ENCODE measurements around the gene EPN2. TPM values are rescaled to one million over a fixed set of nuclear protein-coding genes. Genes with fewer than 3 reads are reported as not detected.
A peak's percentile ranks its signal among the peaks of the same experiment; 100 is the strongest.

EPN2 gene
- polyA plus RNA-seq, 3 donors = 8.7 to 27.0 (median 14.2) TPM

- 69 to 88% (median 85%) methylated on average over 14 of the region's 14 CpGs for WGBS, 3 donors
- H3K27ac ChIP-seq (ENCODE audit: low read depth, low read length) = no peak overlapping the region
These were observed 127.7 kb downstream of the EPN2 start for GRCh38 chr17:19364699-19365498.

GRCh38 chr17:19365499-19365817 lies 128.3 kb downstream of the EPN2 start:
- no peak overlapping the region for H3K27ac ChIP-seq (ENCODE audit: low read depth, low read length)
- 83 to 91% (median 90%) methylated on average over 4 of the region's 4 CpGs for WGBS, 3 donors

- H3K27ac ChIP-seq (ENCODE audit: low read depth, low read length) = no peak overlapping the region
- 89 to 95% (median 91%) methylated on average over 9 of the region's 9 CpGs for WGBS, 3 donors
These were observed 128.9 kb downstream of the EPN2 start for GRCh38 chr17:19365833-19366636.

- no peak overlapping the region for H3K27ac ChIP-seq (ENCODE audit: low read depth, low read length)
- WGBS, 3 donors = 88 to 92% (median 90%) methylated on average over 5 of the region's 5 CpGs
These were observed 129.4 kb downstream of the EPN2 start for GRCh38 chr17:19366637-19366972.

- 87 to 95% (median 90%) methylated on average over 4 of the region's 4 CpGs for WGBS, 3 donors
- no peak overlapping the region for H3K27ac ChIP-seq (ENCODE audit: low read depth, low read length)
These were observed 131.1 kb downstream of the EPN2 start for GRCh38 chr17:19368229-19368628.

- no peak overlapping the region for H3K27ac ChIP-seq (ENCODE audit: low read depth, low read length)
- 85 to 90% (median 88%) methylated on average over 16 of the region's 16 CpGs for WGBS, 3 donors
These were observed 132.1 kb downstream of the EPN2 start for GRCh38 chr17:19369107-19369778.

- H3K27ac ChIP-seq (ENCODE audit: low read depth, low read length) = no peak overlapping the region
- WGBS, 3 donors = 62 to 82% (median 62%) methylated on average over 12 of the region's 12 CpGs
These were observed 132.8 kb downstream of the EPN2 start for GRCh38 chr17:19369846-19370492.

- no peak overlapping the region for H3K27ac ChIP-seq (ENCODE audit: low read depth, low read length)
- WGBS, 3 donors = 29 to 72% (median 34%) methylated on average over 7 of the region's 7 CpGs
These were observed 133.4 kb downstream of the EPN2 start for GRCh38 chr17:19370493-19370960.

GRCh38 chr17:19371259-19372010 lies 134.3 kb downstream of the EPN2 start:
- WGBS, 3 donors = 77 to 88% (median 79%) methylated on average over 7 of the region's 7 CpGs
- H3K27ac ChIP-seq (ENCODE audit: low read depth, low read length) = no peak overlapping the region

- whole genome bisulfite sequencing, 3 donors = 73 to 87% (median 77%) methylated on average over 9 of the region's 9 CpGs
- no peak overlapping the region for H3K27ac ChIP-seq (ENCODE audit: low read depth, low read length)
These were observed 134.8 kb downstream of the EPN2 start for GRCh38 chr17:19372011-19372370.

- no peak overlapping the region for H3K27ac ChIP-seq (ENCODE audit: low read depth, low read length)
These were observed 135.3 kb downstream of the EPN2 start for GRCh38 chr17:19372439-19372838.

GRCh38 chr17:19372866-19373504 lies 135.8 kb downstream of the EPN2 start:
- 77 to 83% (median 79%) methylated on average over 8 of the region's 8 CpGs for WGBS, 3 donors
- H3K27ac ChIP-seq (ENCODE audit: low read depth, low read length) = no peak overlapping the region

More at GRCh38 chr17:19372439-19372838, 135.3 kb downstream of the EPN2 start:
- 71 to 86% (median 81%) methylated on average over 12 of the region's 12 CpGs for WGBS, 3 donors

GRCh38 chr17:19374136-19374535 lies 137.0 kb downstream of the EPN2 start:
- 84 to 92% (median 87%) methylated on average over 5 of the region's 5 CpGs for WGBS, 3 donors
- no peak overlapping the region for H3K27ac ChIP-seq (ENCODE audit: low read depth, low read length)

- 85 to 88% (median 86%) methylated on average over 1 of the region's 1 CpG for WGBS, 3 donors
- H3K27ac ChIP-seq (ENCODE audit: low read depth, low read length) = no peak overlapping the region
These were observed 138.6 kb downstream of the EPN2 start for GRCh38 chr17:19375732-19376131.

- WGBS, 3 donors = 19 to 62% (median 49%) methylated on average over 2 of the region's 2 CpGs
- H3K27ac ChIP-seq (ENCODE audit: low read depth, low read length) = no peak overlapping the region
These were observed 139.6 kb downstream of the EPN2 start for GRCh38 chr17:19376811-19377210.

GRCh38 chr17:19377602-19378415 lies 140.6 kb downstream of the EPN2 start:
- H3K27ac ChIP-seq (ENCODE audit: low read depth, low read length) = peak overlapping the region; percentile 22
- WGBS, 3 donors = 0% methylated on average over 67 of the region's 67 CpGs
